ENCODE results near the gene GOLT1A.

DNA sequence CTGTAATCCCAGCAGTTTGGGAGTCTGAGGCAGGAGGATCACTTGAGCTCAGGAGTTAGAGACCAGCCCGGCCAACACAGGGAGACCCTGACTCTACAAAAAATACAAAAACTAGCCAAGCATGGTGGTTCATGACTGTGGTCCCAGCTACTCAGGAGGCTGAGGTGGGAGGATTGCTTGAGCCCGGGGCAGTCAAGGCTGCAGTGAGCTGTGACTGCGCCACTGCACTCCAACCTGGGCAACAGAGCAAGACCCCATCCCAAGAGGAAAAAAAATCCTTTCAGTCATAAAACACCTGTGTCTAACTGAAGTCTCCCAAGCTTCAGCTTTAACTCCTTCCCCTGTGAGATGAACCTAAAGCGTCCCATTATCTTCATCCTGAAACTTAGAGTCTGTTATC lies 33.1 kb upstream of the GOLT1A start:
- TF ChIP-seq, protein P1, sequence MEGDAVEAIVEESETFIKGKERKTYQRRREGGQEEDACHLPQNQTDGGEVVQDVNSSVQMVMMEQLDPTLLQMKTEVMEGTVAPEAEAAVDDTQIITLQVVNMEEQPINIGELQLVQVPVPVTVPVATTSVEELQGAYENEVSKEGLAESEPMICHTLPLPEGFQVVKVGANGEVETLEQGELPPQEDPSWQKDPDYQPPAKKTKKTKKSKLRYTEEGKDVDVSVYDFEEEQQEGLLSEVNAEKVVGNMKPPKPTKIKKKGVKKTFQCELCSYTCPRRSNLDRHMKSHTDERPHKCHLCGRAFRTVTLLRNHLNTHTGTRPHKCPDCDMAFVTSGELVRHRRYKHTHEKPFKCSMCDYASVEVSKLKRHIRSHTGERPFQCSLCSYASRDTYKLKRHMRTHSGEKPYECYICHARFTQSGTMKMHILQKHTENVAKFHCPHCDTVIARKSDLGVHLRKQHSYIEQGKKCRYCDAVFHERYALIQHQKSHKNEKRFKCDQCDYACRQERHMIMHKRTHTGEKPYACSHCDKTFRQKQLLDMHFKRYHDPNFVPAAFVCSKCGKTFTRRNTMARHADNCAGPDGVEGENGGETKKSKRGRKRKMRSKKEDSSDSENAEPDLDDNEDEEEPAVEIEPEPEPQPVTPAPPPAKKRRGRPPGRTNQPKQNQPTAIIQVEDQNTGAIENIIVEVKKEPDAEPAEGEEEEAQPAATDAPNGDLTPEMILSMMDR (conservative IDR thresholded peaks at IDR 0.05; ENCODE audit: low read depth, low read length): no peak
- TF ChIP-seq EZH2 (IDR thresholded peaks at IDR 0.05; ENCODE audit: borderline replicate concordance, low read depth, low read length, poor library complexity, severe bottlenecking): no peak
